ENCODE measurements around the gene M1AP.
"Not testable (repeated sequence)": the region's sequence is repeated elsewhere in the genome, so short reads cannot be mapped to it uniquely, and the experiment has no call there.

M1AP gene

DNA sequence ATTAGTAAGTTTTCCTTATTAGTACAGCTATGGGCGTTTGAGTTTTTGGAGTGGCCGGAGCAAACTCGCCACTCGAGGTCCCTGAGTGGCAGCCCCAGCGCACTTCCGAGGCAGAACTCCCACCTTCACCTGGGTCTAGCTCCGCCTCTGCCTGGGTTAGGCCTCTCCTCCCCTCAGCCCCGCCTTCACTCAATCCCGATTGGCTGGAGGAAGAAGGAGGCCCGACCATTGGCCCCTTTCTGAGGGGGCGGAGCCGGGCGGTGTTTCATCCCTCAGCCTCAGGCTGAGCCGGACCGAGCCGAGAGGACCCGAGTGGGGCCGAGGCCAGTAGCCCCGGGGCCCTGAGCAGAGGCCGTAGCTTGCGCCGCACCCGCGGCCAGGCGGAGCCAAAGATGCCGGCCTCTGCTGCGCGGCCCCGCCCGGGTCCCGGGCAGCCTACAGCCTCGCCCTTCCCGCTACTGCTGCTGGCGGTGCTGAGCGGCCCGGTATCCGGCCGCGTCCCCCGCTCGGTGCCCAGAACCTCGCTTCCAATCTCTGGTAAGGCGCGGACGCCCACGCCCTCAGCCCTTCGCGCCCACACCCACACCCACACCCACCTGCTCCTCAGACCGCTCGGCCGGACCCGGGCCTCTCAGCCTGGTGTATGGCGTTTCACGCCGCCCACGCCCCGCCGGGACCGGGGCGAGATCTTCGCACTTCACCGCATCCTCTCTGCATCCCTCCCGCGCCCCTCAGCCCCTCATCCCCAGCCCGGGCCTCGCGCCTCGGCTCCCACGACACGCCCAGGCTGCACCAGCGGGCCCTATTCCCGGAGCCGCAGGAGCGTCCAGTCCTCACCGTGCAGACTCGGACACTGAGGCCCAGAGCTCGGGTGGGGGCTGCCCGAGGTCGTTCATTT is 6.1 kb upstream of the M1AP start, which contains the start of gene SEMA4F:
Gene SEMA4F, plus strand, starts transcription at position 263 of the 898 bp plus-strand sequence. Its CDS starts 130 bp downstream, at position 393.
- peak; percentile 88 to 97 for DNase-seq (ENCODE audit: extremely low read depth in 1 of 2, low read depth in 1 of 2)

DNA sequence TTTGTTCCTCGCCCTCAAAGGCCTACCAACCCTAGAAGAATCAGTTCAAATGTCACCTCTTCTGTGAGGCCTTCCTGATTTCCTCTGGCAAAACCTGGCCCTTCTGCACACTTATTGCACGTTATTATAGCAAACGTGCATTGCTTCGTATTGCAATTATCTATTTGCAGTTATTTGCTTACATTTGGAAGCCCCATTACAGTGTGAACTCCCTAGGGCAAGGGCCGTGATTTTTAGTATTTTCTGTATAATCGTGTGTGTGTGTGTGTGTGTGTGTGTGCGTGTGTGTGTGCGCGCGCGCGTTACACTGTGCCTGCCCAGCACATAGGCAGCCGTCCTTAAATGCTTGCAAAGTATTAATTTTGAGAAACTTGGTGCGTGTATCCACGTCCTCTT is 5.5 kb upstream of the M1AP start:
- no peak for DNase-seq (ENCODE audit: extremely low read depth in 1 of 2, low read depth in 1 of 2)

DNA sequence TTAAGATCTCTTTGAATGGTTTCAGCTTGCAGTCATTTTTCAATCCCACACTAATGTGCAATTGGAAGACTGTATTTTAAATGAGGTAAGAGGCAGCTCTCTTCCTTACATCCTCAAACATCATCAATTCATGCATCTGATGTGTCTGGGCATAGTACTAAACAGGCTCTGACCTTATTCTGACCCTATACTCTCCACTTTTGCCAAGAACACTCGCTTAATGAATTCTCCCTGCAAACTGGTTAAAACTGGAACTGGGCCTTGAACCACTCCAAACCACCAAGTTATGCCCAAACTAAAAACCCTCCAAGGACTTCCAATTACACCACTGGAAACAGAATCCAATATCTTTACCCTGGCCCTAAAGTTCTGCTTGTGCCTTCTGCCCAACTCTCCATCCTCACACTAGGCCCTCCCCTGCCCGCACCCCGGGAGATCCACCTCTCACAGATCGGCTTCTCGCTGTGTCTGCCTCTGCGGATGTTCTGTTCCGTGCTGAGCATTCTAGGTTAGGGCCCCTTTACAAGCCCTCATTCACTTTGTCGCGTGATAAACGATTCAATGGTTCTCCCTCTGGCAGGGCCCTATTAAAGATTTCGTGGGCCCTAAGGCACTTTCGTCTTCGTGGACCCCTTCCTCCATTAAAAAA is 1.2 kb downstream of the M1AP start:
- DNase-seq (ENCODE audit: extremely low read depth in 1 of 2, low read depth in 1 of 2) = no peak

DNA sequence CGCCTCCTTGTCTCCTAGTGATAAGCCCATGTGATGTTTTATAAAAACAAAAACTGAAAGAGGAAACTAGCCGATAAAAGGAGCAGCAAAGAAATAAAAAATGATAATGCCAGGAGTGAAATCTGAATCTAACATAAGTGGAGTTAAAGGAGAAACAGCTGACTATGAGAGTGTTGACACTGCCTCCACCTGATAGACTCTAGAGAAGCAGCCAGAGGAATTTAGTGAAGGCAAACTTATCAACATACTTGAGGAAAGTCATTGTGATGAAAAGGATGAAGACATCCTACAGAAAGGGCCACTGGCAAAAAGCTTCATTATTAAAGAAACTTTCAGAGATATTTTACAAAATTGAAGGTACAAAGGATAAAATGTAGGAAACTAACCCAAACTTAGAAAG is 1.9 kb downstream of the M1AP start:
- DNase-seq (ENCODE audit: extremely low read depth in 1 of 2, low read depth in 1 of 2) = no peak

DNA sequence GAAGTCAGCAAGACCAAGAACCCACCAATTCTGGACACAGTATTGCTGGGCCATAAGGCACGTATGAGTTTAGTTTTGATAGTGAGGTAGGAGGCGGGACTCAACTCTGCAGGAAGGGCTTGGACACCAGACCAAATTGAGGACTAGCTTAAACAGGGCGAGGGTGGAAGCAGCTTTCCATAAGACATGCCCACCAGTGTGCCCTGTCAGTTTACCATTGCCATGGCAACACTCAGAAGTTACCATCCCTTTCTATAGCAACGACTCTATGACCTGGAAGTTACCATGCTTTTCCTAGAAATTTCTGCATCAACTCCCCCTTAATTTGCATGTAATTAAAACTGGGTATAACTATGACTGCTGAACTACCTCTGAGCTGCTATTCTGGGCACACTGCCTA is 2.8 kb downstream of the M1AP start:
- DNase-seq (ENCODE audit: extremely low read depth in 1 of 2, low read depth in 1 of 2) = no peak

DNA sequence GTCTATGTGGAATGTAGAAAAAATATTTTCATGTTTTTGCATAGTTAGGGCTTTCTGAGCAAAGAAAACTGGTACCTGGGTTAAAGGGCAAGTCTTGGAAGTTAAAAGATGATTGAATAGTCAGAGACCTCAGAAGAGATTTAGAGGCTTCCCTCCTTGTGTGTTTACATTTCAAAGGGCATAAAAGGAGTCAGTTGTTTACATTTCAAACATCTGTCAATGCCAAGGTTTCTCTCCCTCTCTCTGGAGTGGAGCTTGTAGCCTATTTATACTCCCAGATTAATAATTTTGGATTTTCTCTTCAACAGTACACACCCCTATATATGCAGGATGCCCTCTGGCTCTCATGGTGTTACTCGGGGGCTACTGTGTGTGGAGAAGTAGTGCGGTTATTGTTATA is 8.6 kb downstream of the M1AP start:
- DNase-seq (ENCODE audit: extremely low read depth in 1 of 2, low read depth in 1 of 2) = no peak

DNA sequence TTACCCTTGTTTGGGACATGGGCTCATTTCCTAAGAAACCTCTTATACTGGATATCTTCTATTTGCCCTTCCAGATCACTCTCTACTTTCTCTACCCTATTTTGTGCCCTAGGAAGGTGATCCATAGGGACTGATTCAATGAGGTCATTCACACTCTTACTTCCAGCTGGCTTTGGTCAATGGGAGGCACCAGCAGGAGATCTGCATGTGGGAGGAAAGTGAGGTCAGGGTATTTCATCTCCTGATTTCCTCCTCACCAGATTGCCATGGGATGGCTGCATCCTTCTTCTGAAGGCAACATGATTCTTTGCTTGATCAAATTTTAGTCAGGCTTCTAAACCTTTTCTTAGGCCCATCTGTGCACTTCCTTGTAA is 15.2 kb downstream of the M1AP start:
- no peak for DNase-seq (ENCODE audit: extremely low read depth in 1 of 2, low read depth in 1 of 2)

DNA sequence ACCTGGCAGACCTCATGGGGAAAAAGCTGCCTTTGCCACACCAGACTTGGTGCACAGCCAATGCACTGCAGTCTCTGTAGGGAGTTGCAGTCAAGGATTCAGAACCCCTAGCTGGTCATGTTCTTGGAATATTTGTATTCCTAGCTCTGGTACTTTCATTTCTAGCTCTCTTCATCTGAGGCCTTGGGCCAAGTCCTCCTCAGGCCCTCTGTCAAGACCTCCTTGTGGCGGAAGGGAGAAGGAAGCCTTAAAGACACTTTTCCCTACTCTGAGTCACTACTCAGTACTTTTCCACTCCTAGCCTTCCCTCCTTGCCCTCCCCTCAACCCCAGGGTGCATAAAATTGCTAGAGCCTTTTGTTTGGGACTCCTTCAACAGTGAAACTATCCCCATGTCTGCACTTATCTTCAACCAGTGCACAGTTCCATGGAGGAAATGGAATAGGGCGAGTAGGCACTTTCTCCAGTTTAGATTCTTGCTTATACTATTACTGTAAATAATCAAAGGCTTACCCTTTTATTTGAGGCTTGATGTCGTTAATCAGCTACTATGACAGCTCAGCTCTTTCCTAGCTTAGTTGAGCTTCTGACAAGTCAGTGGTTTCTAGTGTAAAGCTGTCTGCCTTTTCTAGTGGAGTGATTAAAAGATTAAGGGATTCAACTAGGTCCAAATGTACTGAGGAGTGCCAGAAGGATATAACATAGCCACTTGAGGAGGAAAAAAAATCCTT is 15.8 kb downstream of the M1AP start:
- no peak for DNase-seq (ENCODE audit: extremely low read depth in 1 of 2, low read depth in 1 of 2)

DNA sequence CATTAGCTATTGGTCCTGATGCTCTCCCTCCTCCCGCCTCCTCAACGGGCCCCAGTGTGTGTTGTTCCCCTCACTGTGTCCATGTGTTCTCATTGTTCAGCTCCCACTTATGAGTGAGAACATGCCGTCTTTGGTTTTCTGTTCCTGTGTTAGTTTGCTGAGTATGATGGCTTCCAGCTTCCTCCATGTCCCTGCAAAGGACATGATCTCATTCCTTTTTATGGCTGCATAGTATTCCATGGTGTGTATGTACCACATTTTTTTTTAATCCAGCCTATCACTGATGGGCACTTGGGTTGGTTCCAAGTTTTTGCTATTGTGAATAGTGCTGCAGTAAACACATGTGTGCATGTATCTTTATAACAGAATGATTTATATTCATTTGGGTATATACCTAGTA is 17.7 kb downstream of the M1AP start:
- not testable (repeated sequence) for DNase-seq (ENCODE audit: extremely low read depth in 1 of 2, low read depth in 1 of 2)

DNA sequence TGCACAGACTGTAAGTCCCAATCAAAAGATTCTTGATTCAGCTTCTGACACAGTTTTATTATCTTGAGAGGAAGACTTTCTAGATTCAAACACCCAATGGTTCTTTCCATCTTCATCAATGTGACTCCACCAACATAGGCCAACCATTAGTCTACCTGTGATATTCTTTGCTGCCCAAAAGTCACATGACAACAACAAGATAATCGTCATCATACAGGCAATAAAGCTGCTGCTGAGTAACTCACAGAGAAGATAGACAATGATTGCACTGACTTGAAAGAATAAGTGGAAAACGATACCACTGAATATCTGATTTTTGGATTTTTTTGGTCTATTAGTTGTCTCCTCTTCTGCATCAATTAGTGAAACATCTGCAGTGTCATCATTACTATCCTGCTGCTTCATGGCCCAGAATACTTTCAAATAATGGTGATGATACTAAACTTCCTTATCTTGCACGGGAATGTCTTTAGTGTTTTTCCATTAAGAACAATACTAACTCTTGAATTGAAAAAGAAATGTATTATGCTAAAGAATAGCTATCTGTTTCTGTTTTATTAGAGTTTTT is 19.5 kb downstream of the M1AP start:
- DNase-seq (ENCODE audit: extremely low read depth in 1 of 2, low read depth in 1 of 2) = no peak

DNA sequence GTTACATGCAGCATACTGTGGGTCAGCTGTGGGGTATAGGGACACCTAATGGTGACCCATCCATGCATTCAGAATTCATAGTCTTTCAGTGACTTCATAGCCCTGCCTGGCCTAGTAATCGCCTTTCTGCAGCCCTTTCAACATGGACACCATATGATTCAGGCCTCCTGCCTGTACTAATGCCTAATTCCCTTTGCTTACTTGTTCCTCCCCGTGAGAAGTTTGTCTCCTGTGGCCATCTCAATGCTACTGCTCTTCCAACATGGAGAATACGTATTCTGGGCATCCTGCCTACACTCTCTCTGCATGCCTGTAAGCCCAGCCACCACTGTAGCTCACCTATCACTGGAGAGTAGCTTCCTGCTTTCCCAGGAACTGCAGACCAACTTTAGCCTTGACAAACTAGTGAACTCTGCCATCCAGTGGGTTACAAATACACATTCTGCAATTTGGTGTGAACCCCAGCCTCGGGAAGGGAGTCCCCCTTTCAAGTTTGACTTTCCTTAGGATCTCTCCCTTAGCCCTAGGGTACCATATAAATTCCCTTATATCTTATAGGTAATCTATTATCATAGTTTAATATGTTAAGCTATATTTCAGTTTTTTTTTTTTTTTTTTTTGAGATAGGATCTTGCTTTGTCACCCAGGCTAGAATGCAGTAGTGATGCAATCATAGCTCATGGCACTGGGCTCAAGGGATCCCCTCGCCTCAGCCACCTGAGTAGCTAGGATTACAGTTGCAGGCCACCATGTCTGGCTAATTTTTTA is 22.3 kb downstream of the M1AP start:
- no peak for DNase-seq (ENCODE audit: extremely low read depth in 1 of 2, low read depth in 1 of 2)

DNA sequence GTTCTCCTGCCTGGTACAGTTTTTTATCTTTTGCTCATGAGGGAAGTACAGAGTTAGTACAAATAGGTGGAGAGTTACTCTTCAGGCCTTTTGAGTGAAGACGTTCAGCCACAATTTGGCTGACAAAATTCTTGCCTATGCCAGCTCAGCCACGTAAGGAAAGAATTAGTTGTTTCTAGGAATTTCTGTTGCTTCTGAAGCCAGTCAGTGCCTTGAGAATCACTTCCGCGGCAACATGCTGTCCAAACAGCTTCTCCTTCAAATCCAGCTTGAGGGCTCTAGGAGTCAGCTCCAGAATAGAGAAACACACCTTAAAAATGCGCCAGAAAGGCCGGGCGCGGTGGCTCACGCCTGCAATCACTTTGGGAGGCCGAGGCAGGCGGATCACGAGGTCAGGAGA is 27.5 kb downstream of the M1AP start:
- DNase-seq (ENCODE audit: extremely low read depth in 1 of 2, low read depth in 1 of 2) = no peak

DNA sequence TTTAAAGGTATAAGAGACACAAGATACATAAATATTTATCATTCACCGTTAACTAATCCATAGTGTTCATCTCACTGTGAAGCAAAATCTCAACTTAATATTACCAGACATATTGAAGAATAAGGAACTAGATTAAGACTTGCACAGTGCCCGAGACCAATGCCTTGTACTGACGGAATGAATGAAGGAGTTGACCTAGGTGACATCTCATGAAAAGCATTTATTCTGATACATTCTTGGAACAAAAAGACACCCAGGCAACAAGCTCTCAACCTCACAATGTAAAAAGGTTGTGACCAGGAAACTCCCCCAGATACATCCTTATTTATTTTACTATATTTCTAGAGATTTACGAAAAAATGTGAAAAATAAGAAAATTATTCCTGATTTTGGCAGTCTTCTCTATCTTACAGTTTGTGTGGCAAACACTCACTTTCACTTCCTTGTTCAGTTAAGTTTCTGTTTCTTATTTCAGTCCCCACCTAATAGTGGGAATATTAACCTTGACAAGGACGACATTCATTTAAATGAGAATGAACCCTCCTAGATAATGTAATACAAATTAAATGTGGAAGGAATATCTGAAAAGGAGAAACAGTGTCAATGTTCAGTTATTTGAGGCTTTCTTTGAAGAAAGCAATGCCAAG is 28.4 kb downstream of the M1AP start:
- DNase-seq (ENCODE audit: extremely low read depth in 1 of 2, low read depth in 1 of 2) = no peak

DNA sequence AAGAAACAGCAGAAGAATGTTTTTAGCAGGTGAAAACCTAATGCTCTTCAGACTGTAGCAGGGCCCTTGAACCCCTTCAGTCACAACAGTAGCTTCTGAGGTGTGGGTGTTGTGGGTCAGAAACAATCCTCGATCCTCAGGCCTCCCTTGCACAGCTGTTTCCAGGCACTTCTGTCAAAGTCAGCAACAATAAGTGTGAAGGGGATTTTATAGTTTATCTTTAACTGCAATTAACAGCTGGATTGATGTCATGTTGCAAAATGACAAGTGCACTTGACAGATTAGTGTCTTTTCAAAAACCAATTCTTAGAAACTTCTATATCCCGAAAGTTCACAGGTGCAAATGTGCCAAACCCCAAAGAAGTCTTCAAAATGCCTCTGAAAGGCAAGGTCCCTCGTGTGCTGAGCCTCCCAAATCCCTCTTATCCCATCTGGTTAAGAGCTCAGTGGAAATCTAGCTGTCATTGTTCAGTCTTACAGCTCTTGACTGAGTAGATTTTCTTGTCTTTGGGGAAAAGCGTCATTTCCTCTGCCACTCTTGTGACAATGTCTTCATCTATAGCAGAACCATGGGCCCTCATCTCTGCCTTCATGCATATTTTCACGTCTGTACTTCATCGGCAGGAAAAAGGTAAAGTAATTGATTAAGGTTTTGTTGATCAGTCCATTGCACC is 29.6 kb downstream of the M1AP start:
- DNase-seq (ENCODE audit: extremely low read depth in 1 of 2, low read depth in 1 of 2) = no peak

DNA sequence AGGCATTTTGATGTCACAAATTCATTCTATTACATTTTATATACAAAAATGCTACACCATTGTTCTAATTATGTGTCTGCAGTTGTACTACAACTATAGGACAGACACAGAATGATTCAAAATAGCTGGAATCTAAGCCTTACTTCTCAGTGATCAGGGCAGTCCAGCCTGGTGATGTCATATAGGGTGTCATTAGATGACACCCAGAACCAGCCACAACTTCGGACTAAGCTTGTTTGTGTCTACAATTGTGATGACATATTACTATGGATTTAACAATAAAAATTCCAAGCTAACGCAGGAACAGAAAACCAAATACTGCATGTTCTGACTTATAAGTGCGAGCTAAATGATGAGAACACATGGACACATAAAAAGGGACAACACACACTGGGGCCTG is 31.0 kb downstream of the M1AP start:
- DNase-seq (ENCODE audit: extremely low read depth in 1 of 2, low read depth in 1 of 2) = no peak

DNA sequence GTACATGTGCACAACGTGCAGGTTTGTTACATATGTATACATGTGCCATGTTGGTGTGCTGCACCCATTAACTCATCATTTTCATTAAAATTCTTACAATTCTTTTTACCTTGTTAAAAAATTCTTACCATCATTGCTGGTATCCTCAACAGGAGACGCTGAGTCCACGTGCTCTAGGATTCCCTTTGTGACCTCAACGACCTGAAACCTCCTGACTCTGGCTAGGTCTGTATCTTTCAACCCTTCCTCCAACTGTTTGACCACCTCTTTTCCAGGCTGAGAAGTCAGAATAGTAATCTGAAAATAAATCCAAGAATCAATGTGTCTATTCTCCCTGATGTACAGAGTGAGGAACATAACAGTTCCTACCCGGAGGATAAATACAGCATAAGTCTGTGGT is 41.2 kb downstream of the M1AP start:
- DNase-seq (ENCODE audit: extremely low read depth in 1 of 2, low read depth in 1 of 2) = no peak

DNA sequence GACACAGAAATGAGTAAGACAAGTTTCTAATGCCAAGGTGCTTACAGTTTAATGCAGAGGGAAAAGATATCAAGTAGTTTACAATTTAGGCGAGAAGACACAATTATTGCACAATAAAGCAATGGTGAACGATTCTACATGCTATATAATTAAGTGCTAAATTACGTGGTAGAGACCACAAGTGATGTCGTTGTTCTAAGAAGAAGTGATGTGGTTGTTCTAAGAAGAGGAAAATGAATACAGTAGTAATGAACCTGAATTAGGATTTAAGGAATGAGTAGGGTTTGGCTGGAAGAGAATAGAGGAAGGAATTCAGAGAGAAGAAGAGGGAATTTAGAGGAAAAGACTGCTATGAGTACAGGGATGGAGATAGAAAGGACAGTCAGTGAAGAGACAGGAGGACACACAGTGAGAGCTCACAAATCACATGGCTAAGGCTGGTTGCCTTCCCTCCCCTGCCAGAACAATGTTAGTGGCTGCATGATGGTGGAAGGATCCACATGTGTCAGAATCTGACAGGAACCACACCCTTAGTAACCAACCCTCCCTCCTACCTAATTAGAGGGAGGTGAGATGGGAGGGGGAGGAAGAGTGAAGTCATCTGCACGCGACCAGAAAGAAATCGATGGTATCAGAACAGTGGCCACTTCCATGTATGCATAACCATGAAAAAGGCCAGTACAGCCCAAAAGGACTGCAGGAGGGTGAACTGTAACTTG is 44.7 kb downstream of the M1AP start:
- DNase-seq (ENCODE audit: extremely low read depth in 1 of 2, low read depth in 1 of 2) = no peak

DNA sequence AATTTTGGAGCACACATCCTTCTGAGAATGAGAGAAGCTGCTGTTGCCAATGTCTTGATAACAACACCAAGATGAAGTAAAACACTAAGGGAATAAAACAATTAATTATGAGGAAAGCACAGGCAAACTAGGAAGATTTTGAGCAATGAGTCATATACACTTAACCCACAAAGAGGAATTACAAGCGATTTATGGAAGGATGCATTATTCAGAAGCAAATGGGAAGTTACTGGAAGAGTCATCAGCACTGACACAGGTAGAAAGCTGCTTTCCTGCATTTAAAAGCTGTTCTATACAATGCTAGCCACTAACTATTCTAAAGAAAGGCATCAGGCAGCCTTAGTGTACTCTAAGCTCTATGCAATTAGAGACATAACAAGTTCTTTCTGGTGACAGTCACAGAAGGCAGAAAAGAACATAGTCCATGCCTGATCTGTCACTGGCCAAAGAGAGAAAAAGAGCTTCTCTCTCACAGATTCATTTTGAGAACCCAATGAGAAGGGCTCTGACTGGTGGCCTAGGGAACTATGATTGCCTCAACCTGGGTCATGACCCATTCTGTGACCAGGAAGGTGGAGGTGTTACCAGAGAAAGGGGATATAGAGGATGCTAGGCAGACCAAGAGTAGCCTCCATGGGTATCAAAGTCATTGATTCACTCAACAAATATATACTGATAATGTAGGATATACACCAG is 45.4 kb downstream of the M1AP start:
- DNase-seq (ENCODE audit: extremely low read depth in 1 of 2, low read depth in 1 of 2) = no peak
